HG03135 (cell line): ENCODE results near the gene PGRMC2.

Source experiments
- ATAC-seq: cut with Tn5 transposase; IDR thresholded peaks from one replicate; pipeline ENCODE4 v1.9.1; 2021; ENCODE audit warnings: mild to moderate bottlenecking, moderate library complexity; ENCODE audit not compliant: unreplicated experiment

Gene PGRMC2

DNA sequence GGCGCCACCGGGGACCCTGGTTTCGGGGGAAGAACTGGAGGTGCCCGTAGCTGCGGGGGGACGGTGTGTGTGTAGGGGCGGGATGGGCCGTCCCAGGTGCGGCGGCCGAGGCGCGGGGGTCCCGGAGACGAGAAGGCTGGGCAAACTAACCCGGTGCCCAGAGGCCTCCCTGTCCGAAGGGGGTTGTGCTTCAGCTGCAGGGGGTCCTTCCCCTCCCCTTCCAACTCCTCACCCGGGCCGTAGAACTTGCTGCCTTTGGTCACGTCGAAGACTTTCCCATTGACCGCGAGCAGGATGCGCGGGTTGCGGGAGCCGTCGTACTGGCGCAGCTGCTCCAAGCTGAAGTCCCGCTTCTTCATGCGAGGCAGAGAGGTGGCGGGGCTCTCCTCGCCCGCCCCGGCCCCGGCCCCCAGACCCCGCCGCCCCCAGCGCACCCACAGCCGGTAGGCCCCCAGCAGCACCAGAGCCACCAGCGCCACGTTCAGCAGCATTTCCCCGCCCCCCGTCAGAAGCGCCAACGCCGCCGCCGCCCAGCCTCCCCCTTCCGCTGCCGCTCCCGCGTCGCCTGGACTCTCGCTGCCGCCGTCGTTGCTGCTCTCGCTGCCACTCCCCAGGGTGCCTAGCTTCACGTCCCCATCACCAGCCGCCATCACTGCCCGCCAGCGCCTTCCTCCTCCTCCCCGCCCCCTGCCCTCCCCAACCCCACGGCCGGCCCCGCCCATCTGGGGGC, at the start of gene PGRMC2:
Gene PGRMC2, minus strand, starts transcription at position 673 of the 730 bp plus-strand sequence. Its CDS starts 23 bp downstream, at position 650.
- ATAC-seq, result peak; percentile 18

GRCh38 chr4:128335541-128335940, 47.9 kb upstream of the PGRMC2 start:
- ATAC-seq, result no peak

- ATAC-seq, result no peak
Observed at GRCh38 chr4:128334256-128334655, 46.6 kb upstream of the PGRMC2 start.

GRCh38 chr4:128333309-128334018, 45.9 kb upstream of the PGRMC2 start:
- ATAC-seq, result no peak

DNA sequence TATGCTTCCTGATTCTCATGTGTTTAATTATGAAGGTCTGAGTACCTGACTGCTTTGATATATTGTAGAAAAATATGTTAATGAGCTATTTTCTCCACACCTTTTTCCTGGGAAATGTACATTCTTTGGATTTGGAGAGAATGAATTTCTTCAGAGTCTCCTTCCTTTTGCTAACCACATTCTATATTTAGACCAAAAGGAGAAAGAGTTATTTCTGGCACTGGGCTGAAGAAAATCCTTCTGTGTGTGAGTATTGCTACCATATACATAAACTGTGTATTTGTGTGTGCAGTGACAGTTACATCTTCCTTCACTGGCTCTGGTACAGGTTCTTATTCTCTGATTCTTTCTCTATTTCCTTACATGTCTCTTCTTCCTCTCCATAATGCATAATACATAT, 44.5 kb upstream of the PGRMC2 start:
- ATAC-seq, result no peak

- ATAC-seq, result no peak
Observed at GRCh38 chr4:128329638-128330037, 42.0 kb upstream of the PGRMC2 start.

- no peak for ATAC-seq
Observed at GRCh38 chr4:128328106-128328505, 40.5 kb upstream of the PGRMC2 start.

GRCh38 chr4:128323401-128323800, 35.8 kb upstream of the PGRMC2 start:
- ATAC-seq, result no peak

GRCh38 chr4:128322986-128323385, 35.4 kb upstream of the PGRMC2 start:
- no peak for ATAC-seq

- no peak for ATAC-seq
Observed at GRCh38 chr4:128322311-128322710, 34.7 kb upstream of the PGRMC2 start.

DNA sequence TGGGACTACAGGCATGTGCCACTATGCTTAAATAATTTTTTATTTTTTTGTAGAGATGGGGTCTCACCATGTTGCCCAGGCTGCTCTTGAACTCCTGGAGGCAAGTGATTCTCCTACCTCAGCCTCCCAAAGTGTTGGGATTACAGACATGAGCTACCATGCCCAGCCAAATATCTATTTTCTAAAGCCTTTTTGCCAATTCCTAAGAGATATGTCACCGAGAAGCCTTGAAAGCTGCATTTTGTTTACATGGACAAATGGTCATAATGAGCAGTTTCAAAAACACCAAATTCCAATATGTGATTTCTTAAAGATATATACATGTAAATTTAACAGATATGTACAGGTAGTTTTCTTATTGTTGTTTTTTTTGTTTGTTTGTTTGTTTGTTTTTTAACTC, 33.0 kb upstream of the PGRMC2 start:
- no peak for ATAC-seq

DNA sequence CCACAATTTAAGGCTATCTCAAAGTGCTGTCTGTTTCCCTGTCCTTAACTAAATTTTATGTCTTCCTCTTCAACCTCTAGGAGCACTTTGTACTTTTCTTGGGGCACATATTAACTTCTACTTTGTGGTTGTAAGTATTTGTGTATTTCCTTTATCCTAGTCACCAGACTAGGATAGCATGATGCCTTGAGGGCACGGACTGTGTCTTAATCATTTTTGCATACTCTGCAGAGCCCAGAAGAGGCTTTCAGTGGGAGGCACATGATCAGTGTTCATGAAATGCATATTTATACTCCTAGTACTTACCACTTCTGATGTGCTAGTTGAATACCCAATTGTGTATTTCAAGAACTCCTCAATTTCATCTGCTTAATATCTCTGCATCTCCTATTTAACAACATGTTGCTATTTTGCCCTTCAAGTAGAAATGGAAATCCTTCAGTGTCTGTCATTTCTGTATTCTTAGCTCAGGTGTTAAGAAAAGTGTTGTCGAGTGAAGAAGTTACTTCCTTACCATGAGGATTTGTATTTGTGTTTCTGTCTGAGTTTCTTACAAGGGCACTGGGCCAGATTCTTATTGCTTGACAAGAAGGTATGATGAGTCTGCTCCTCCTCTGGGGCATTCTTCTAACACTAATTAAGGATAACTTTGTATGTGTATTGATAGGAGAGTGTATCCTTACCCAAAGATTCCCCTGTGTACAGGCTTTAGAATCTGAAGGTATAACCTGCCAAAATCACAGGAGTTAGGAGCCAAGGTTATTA, 28.3 kb upstream of the PGRMC2 start:
- no peak for ATAC-seq

DNA sequence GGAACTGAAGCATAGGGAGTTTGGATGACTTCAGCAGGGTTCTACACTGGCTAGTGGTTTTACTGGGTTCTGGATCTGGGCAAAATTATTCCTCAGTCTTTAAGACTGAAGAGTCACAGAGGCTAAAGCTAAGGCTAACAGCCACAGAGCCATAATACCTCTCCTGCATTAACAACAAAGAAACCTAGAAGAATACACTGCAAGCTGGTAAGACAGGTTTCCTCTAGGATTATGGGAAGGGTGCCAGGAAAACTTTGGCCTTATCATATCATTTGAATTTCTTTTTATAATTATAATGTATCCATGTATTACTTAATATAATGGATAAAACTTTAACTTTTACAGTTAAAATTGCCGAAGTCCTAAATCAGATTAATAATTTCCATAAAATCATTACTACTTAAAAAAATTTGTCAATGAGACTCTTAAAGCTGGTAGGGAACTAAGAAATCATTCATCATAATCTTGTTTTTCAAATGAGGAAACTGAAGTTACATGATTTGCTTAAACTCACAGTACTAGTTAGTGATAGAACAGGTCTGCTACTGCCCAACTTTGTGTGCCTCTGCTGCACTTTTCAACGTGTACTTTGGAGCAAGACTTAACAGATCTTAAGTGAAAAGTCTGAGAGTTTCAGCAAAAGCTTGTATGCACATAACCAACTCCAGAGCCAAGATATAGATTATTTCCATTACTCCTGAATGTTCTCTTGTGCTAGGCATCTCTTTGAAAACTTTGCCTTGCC, 24.2 kb upstream of the PGRMC2 start:
- ATAC-seq, result no peak

DNA sequence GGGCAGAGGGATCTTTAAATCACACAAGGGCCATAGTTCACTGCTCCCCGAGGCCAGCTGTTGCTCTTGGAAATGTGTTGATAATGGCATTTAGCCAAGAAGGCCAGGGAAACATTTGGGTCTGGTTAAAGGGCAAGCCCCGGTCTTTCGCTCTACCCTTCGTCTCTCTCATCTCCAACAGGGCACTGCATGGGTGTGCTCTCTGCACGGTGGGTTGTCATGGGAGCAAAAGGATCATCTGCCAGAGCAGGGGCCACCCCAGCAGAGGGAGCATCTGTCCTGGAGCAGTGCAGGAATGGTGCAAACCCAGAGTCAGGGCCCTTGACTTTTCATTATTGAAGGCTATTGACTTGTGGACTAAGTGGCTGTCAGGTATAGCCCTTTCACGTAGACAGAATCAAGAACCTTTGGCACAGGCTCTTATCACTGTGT, 22.7 kb upstream of the PGRMC2 start:
- ATAC-seq, result no peak

DNA sequence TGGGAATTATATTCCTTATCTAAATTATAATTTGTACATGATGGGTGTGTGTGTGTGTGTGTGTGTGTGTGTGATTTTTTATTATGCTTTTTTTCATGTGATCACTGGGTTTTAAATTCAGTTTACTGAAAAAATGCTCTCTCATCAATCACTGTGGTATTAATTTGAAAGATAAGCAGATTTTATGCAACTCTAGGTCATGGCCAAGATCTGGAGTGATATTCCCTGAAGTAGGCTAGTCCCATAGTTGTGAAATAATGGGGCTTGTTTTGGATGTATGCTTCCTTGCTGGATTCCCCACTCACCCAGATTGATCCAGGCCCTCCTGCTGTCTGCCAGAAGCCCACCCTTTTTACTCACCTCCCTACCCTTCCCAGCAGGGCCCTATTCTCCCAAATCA, 22.0 kb upstream of the PGRMC2 start:
- no peak for ATAC-seq

DNA sequence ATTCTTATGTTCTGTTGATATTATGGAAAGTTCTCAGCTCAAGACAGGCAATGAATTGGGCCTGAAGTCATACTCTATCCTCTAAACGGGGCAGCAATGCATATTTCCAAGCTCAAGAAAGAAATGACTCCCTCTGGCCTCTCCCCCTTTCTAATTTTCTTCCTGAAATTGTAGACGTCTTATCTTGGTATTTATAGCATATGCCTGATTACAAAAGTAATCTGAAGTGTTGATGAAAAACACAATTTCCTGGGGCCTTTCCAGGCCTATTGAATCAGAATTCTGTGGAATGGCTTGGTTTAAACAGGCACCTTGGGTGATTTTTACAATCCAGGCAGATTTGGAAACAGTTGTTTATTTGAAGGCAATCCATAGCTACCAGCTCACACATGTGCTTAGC, 21.4 kb upstream of the PGRMC2 start:
- ATAC-seq, result no peak

DNA sequence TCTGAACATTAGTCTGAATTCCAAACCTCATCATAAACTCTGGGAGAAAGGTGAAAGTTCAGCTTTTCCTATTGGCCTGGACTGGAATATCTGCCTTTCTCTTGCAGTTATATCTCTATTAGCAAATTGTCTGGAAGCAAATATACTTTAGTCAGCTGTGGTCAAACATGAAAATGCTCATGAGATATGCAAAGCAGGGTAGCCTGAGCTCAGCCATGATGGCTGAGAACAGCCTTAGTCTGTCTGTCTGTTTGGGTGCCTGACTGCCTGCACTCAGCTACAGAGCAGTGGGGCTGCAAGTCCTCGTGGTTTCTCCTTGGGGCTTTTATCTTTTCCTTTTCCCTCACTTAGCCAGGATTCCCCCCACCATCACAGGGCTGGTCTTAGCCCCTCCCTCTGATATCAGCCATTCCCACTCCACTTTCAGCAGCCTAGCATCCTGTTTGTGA, 19.5 kb upstream of the PGRMC2 start:
- no peak for ATAC-seq

DNA sequence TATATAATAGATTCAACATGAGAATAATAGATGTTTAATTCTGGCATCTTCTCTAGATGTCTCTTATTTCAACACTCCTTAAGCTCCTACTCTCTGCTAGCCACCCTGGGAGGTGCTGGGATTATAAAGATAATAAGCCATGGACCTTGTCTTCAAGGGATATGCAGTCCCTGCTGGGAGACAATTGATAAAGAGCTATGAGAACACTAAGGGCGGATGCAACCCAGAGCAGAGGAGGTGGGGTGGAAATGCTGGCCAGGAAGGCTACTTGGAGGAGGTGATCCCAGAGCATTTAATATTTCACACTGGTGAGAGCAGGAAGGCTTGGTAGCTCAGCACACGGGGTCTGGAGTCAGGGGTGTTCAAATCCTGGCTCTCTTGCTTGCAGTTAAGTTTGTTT, 18.3 kb upstream of the PGRMC2 start:
- no peak for ATAC-seq

- no peak for ATAC-seq
Observed at GRCh38 chr4:128303986-128304385, 16.4 kb upstream of the PGRMC2 start.

DNA sequence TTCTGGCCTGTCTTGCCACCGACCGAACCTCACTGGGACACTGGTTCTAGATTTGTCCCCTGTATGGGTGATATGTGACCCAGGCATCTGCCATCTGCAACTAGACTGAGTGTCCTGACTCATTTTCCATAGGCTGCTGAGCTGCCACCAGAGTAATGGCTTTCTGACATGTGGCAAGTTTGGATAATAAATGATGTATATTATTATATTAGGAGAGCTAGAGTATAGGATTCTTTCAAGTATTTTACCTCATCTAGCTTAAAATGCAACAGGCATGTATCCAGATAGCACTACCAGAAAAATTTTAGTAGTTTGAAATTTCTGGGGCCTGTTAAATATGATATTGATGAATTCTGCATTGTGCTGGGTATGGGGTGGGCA, 15.8 kb upstream of the PGRMC2 start:
- no peak for ATAC-seq

GRCh38 chr4:128301979-128302378, 14.4 kb upstream of the PGRMC2 start:
- ATAC-seq, result no peak
